ENCODE results near the gene FUT6.

Gene FUT6

GRCh38 chr19:5821521-5822180, 17.9 kb downstream of the FUT6 start:
- no peak for TF ChIP-seq GATA2 (IDR thresholded peaks at IDR 0.05; ENCODE audit: low read depth, low read length)
- no peak for TF ChIP-seq GATA3 (IDR thresholded peaks at IDR 0.05; ENCODE audit: low read depth, low read length)

DNA sequence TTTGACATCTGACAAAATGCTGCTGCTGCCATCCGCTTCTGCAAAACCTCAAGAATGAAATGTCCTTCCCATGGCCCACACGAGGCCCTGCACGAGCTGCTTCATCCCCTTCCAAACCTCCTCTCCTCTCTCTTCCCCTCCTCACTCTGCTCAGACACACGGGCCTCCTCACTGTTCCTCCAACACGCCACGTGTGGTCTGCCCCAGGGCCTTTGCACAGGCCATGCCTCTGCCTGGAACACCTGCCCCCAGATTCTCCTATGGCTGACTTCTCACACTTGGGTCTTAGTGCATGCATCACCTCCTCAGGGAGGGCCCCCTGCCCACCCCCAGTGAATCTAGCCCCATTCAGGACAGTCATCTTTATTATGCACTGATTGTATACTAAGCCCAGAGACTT, 18.7 kb downstream of the FUT6 start:
- TF ChIP-seq GATA3 (IDR thresholded peaks at IDR 0.05; ENCODE audit: low read depth, low read length) (no peak), GATA2 (IDR thresholded peaks at IDR 0.05; ENCODE audit: low read depth, low read length) (no peak)

- TF ChIP-seq GATA2 (IDR thresholded peaks at IDR 0.05; ENCODE audit: low read depth, low read length) (no peak), GATA3 (IDR thresholded peaks at IDR 0.05; ENCODE audit: low read depth, low read length) (no peak)
Measured at GRCh38 chr19:5818594-5818993, 20.9 kb downstream of the FUT6 start.

- TF ChIP-seq GATA2 (IDR thresholded peaks at IDR 0.05; ENCODE audit: low read depth, low read length), result no peak
- no peak for TF ChIP-seq GATA3 (IDR thresholded peaks at IDR 0.05; ENCODE audit: low read depth, low read length)
Measured at GRCh38 chr19:5817218-5817617, 22.3 kb downstream of the FUT6 start.

DNA sequence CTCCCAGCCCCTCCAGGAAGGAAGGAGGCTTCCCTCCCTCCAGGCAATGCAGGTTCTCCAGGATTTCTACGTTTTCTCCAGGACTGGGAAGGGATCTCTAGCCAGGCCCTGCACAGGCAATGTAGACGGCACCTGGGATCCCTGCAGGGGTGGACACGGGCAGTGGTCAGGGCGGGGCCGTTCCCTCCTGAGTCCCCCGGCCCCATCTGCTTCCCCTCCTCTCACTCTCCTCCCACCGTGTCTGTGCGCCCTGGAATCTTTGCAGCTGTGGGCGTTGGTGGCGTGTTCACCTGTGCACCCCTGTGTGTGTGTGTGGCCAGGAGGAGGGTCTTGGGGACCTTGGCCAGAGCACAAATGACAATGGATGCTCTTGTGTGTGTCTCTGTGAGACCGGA, 24.7 kb downstream of the FUT6 start:
- TF ChIP-seq GATA2 (IDR thresholded peaks at IDR 0.05; ENCODE audit: low read depth, low read length), result no peak
- TF ChIP-seq GATA3 (IDR thresholded peaks at IDR 0.05; ENCODE audit: low read depth, low read length), result no peak

DNA sequence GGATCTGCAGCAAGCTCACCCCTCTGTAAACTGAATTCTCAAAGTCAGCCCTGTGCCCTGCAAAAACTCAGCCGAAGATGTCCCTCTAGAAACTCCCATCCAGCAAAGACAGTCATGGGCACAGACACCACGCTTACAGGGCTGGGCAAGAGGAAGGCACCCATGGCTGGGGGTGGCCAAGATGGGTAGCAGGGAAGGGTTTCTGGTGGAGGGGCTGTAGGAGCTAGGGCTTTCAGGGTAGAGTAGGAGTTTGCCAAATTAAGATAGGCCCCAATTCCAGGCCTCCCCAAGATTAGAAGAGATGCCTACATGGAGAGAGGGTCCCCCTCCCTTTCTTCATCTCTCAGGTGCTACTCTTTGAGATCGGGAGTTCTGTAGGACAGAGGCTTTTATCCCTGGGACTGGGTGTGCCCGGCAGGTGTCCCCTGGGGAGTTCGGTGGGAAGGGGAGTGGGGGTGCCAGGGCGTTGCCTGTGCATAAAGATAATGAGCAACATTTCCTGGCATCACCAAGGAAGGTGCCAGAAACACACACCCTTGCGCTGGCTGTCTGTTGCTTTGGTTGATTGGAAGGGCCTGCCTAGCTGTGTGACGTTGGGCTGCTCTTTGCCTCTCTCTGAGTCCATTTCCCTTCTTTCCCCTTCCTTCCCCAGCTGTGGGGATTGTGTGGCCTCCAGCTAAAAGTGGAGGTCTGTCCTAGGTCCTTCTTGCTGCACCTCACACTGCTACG, 25.2 kb downstream of the FUT6 start:
- no peak for TF ChIP-seq GATA2 (IDR thresholded peaks at IDR 0.05; ENCODE audit: low read depth, low read length)

GRCh38 chr19:5811117-5811516, 28.4 kb downstream of the FUT6 start:
- no peak for TF ChIP-seq GATA2 (IDR thresholded peaks at IDR 0.05; ENCODE audit: low read depth, low read length)
- TF ChIP-seq GATA3 (IDR thresholded peaks at IDR 0.05; ENCODE audit: low read depth, low read length), result no peak

GRCh38 chr19:5809469-5809868, 30.0 kb downstream of the FUT6 start:
- TF ChIP-seq GATA3 (IDR thresholded peaks at IDR 0.05; ENCODE audit: low read depth, low read length), result no peak
- TF ChIP-seq GATA2 (IDR thresholded peaks at IDR 0.05; ENCODE audit: low read depth, low read length), result no peak

DNA sequence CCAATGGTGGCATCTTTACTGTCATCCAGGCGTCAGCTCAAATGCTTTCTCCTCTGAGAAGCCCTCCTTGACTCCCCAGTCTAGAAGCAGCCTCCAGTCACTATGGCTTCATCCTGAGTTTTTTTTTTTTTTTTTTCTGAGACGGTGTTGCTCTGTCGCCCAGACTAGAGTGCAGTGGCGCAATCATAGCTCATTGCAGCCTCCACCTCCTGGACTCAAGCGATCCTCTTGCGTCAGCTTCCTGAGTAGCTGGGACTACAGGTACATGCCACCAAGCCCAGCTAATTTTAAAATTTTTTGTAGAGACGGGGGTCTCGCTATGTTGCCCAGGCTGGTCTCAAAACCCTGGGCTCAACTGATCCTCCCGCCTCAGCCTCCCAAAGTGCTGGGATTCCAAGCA, 30.4 kb downstream of the FUT6 start:
- TF ChIP-seq GATA2 (IDR thresholded peaks at IDR 0.05; ENCODE audit: low read depth, low read length) (no peak), GATA3 (IDR thresholded peaks at IDR 0.05; ENCODE audit: low read depth, low read length) (no peak)

DNA sequence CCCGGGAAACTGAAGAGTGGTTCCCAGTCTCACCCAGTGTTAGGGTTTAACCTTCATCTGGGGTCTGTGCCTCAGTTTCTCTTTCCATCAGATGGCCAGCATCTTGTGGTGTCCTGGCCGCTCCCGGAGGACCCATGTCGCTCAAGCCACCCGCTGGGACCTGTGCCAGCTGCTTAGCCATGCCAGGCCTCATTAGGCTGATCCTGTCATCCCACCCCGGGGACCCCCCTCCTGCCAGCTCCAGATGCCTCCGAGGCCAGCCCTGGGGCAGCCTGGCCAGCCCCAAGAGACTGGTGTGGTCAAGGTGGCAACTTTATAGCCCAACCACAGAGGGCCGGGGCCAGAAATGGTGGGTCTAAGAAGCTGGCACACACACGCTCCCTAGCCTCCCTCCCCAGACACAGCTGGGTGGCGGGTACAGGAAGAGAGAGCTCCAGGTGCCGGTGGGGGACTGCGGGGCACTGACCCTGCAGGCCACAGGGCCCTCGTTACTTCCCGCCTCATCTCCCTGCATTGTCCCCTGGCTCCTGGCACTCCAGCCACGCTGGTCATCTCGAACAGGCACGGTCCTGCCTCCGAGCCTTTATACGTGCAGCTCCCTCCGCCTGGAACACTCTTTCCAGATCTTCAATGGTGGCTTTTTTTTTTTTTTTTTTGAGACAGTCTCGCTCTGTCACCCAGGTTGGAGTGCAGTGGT, 31.2 kb downstream of the FUT6 start:
- no peak for TF ChIP-seq GATA2 (IDR thresholded peaks at IDR 0.05; ENCODE audit: low read depth, low read length)
- TF ChIP-seq GATA3 (IDR thresholded peaks at IDR 0.05; ENCODE audit: low read depth, low read length), result no peak

- TF ChIP-seq GATA2 (IDR thresholded peaks at IDR 0.05; ENCODE audit: low read depth, low read length) (no peak), GATA3 (IDR thresholded peaks at IDR 0.05; ENCODE audit: low read depth, low read length) (no peak)
Measured at GRCh38 chr19:5806905-5807304, 32.6 kb downstream of the FUT6 start.

- TF ChIP-seq GATA3 (IDR thresholded peaks at IDR 0.05; ENCODE audit: low read depth, low read length), result no peak
- no peak for TF ChIP-seq GATA2 (IDR thresholded peaks at IDR 0.05; ENCODE audit: low read depth, low read length)
Measured at GRCh38 chr19:5806133-5806489, 33.4 kb downstream of the FUT6 start.

DNA sequence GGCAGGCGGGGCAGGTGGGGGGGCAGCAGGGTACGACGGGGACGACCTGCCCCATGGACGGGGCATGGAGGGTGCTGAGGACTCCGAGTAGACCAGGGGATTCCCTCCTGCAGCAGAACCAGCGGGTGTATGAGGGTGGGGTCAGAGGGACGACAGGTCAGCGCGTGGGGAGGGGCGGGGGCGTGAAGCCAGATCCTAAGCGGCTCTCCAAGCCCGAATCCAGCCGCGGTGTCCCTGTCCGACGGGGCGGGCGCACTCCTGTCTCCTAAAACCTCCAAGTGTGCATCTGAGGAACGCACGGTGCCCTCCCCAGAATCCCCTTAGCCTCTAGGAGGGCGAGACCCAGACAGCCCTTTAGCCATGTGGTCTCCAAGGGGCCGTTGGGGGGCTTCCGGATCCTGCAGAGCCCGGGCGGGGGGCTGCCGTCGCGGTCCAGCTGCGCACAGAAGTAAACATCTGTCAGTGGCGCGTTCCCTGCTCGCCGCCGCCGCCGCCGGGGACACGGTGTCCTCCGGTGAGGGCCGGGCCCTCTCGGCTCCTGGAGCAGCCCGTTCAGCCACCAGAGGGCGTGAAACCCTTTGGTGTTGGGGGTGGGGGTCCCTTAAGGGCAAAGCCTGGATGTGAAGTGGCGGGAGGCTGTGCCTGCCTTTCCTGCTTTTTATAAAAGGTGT, 33.9 kb downstream of the FUT6 start:
- no peak for TF ChIP-seq GATA3 (IDR thresholded peaks at IDR 0.05; ENCODE audit: low read depth, low read length)
- no peak for TF ChIP-seq GATA2 (IDR thresholded peaks at IDR 0.05; ENCODE audit: low read depth, low read length)
